ENCODE data around the gene CD58.

Gene CD58

DNA sequence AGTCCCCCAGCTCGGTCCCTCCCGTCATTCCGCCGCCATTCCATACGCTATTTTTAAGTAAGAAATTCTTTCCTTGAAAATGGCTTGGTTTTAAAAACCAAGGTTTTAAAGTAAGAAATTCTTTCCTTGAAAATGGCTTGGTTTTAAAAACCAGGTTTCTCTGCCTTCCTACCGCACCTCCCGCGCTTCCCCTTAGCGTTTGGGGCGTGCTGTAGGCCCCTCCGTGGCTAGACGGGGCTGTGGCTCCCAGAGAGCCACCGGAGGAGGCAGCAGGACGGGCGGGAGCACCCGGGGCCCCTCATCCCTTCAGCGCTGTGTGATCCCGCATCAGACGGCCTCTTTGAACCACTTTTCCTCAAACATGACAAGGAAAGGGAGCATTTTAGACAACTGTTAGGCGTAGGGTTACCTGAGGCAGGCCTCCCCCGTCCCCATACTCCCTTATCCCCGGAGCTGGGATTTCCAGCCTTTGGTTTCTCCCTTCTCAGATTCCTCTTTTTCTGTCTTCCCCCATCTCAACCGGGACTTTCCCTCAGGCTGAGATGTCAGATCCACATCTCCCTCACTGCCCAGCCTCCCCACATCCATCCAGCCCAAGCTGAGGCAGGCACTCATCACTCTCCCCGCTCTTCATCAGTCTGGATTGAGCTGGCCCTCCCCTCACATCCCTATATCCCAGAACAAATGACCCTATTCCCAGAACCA lies 541 bp upstream of the CD58 start:
- H3K4me3 ChIP-seq (ENCODE audit: control insufficient read depth, low read depth, low read length): peak overlapping the region; percentile 43
- no peak for DNase-seq (ENCODE audit: low read depth)
- TF ChIP-seq, protein P1, sequence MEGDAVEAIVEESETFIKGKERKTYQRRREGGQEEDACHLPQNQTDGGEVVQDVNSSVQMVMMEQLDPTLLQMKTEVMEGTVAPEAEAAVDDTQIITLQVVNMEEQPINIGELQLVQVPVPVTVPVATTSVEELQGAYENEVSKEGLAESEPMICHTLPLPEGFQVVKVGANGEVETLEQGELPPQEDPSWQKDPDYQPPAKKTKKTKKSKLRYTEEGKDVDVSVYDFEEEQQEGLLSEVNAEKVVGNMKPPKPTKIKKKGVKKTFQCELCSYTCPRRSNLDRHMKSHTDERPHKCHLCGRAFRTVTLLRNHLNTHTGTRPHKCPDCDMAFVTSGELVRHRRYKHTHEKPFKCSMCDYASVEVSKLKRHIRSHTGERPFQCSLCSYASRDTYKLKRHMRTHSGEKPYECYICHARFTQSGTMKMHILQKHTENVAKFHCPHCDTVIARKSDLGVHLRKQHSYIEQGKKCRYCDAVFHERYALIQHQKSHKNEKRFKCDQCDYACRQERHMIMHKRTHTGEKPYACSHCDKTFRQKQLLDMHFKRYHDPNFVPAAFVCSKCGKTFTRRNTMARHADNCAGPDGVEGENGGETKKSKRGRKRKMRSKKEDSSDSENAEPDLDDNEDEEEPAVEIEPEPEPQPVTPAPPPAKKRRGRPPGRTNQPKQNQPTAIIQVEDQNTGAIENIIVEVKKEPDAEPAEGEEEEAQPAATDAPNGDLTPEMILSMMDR (conservative IDR thresholded peaks at IDR 0.05; ENCODE audit: control insufficient read depth, insufficient read depth, low read depth, low read length): no peak

DNA sequence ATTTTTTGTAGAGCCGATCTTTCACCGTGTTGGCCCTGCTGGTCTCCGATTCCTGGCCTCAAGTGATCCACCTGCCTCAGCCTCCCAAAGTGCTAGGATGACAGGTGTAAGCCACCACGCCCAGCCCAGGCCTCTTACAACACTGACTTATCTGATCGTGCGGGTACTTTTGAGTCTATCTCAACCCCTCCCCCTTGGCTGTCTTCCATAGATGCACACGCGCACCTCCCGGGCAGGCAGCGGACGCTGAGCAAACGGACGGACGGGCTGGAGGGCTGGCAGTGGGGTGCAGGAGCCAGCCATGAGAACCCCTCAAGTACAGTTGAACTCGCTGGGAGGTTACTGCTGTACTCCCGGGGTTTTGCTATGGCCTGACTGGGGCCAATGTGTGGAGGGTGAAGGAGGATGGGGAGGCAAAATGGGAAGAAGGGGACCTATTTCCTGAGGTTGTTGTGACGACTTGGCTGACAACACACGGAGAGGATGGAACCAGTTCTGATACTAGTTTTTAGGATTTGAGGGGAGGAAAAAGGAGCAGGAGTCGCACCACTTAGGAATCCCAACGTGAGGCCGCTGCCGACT lies 959 bp downstream of the CD58 start:
- H3K4me3 ChIP-seq (ENCODE audit: control insufficient read depth, low read depth, low read length): peak overlapping the region; percentile 77
- TF ChIP-seq, protein P1 (conservative IDR thresholded peaks at IDR 0.05; ENCODE audit: control insufficient read depth, insufficient read depth, low read depth, low read length): no peak
- peak; percentile 17 for DNase-seq (ENCODE audit: low read depth)

DNA sequence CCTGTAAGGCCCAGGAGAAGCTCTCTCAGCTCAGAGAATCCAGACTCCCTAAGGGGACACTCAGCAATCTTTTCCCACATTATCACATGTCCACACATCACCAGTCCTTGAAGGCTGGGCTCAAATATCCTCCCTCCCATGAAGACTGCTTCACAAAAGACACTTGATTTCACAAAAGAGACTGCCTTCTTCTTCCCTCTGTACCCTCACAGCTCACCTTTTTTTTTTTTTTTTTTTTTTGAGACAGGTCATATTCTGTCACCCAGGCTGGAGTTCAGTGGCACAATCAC lies 1.5 kb downstream of the CD58 start:
- TF ChIP-seq, protein P1 (conservative IDR thresholded peaks at IDR 0.05; ENCODE audit: control insufficient read depth, insufficient read depth, low read depth, low read length): no peak
- H3K4me3 ChIP-seq (ENCODE audit: control insufficient read depth, low read depth, low read length): no peak overlapping the region
- no peak for DNase-seq (ENCODE audit: low read depth)

DNA sequence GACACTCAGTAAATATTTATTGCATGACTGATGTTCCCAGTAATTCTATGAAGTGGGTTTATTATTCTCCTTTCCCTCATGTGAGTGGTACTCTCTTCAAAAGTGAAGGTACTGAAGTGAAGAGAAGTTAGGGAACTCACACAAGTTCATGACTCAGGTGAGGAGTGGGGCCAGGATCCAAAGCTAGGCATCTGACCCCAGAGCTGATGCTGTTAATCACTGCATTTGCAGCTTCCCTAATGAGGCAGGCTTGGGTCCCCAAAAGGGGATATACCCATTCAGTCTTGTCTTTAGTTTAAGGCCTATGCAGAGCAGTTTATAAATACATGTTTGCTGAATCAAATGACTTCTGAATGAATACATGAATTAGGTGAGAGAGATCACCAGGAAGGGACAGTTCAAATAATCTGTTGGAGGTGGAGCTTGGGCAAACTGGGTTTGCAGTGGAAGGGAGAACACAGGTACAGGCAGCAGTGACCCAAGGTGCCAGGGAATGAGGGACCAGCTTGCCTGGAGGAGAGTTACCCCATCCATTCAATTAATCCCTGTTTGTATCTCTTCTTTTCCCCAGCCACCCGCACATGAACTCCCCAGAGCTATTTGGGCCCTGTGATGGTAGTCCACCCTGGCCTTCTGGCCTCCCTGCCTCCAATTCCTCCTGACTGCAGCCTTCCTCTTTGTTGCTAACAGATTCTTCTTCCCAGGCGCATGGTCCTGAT lies 2.0 kb downstream of the CD58 start:
- DNase-seq (ENCODE audit: low read depth): no peak
- TF ChIP-seq, protein P1 (conservative IDR thresholded peaks at IDR 0.05; ENCODE audit: control insufficient read depth, insufficient read depth, low read depth, low read length): no peak

DNA sequence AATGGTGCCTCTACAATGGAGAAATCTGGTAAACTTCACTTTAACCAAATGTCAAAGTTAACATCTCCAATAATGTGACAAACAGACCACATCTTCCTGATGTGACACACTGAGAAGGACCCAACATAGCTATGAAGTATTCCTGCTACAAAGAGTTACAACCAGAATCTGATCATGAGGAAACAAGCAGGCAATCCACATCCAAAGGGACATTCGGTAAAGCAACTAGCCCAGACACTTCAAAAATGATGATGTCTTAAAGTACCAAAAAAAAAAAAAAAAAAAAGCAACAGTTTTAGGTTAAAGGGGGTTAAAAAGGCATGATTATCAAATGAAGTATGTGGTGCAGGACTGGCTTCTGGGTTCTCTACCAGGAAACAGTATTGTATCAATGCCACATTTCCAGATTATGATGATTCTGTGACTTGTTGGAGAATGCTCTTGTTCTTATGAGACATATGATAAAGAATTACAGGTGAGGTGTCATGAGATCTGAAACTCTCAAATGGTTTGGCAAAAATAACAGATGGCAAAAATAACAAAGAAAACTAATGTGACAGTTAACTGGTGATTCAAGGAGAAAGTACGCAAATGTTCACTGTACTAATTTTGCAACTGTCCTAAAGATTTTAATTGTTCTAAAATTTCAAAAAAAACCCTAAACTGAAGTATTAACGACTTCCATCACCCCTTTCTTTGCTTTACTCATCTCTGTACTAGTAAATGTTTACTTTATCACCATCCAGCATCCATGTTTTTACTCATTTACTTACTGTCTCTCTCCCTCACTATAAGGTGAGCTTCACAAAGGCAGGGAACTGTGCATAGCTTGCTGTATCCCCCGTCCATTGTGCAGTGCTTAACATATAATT lies 2.8 kb downstream of the CD58 start:
- DNase-seq (ENCODE audit: low read depth): no peak
- no peak overlapping the region for H3K4me3 ChIP-seq (ENCODE audit: control insufficient read depth, low read depth, low read length)
- TF ChIP-seq, protein P1 (conservative IDR thresholded peaks at IDR 0.05; ENCODE audit: control insufficient read depth, insufficient read depth, low read depth, low read length): no peak

More for the DNA sequence above, 2.0 kb downstream of the CD58 start:
- H3K4me3 ChIP-seq (ENCODE audit: control insufficient read depth, low read depth, low read length): no peak overlapping the region

DNA sequence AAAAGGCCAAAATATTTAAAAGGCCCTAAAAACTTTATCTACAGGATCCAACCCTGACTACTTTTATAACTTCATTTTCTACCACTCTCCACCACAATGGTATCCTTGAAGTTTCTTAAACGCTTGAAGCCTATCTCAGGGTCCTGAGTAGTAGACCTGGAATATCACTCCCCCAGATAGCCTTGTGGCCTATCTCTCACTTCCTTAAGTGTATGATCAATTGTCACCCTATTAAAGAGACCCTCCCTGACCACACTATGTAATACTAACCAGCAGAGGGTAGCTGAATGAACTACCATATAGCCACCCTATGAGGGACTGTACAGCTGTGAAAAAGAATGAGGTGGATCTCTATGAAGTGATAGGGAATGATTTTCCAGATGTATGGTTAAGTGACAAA lies 5.6 kb downstream of the CD58 start:
- H3K4me3 ChIP-seq (ENCODE audit: control insufficient read depth, low read depth, low read length): no peak overlapping the region
- DNase-seq (ENCODE audit: low read depth): no peak
- TF ChIP-seq, protein P1 (conservative IDR thresholded peaks at IDR 0.05; ENCODE audit: control insufficient read depth, insufficient read depth, low read depth, low read length): no peak
